ENCODE data around the gene CAMTA2. TPM values are rescaled to one million over a fixed set of nuclear protein-coding genes. Genes with fewer than 3 reads are reported as not detected.

CAMTA2 gene
- total and polyA plus RNA-seq, 4 donors = 15.0 to 66.3 (median 49.6) TPM

DNA sequence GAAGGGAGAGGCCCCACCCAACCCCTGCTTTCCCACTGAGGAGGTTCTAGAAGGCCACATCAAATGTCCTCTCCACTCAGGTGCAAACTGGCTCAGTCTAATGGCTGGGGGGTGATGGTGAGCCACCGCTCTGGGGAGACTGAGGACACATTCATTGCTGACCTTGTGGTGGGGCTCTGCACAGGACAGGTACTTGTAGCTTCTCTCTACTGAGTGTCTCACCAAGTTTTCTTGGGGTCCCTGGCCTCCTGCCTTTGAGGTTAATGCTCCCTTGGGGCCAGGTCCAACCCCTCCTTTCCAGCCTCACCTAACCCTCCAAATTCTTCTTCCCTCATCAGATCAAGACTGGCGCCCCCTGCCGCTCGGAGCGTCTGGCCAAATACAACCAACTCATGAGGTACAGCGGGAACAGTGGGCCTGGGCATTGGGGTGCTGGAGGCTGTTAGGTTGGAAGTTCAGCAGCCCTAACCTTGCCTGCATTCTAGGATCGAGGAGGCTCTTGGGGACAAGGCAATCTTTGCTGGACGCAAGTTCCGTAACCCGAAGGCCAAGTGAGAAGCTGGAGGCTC is 30.9 kb downstream of the CAMTA2 start:
- TF ChIP-seq, protein P1, sequence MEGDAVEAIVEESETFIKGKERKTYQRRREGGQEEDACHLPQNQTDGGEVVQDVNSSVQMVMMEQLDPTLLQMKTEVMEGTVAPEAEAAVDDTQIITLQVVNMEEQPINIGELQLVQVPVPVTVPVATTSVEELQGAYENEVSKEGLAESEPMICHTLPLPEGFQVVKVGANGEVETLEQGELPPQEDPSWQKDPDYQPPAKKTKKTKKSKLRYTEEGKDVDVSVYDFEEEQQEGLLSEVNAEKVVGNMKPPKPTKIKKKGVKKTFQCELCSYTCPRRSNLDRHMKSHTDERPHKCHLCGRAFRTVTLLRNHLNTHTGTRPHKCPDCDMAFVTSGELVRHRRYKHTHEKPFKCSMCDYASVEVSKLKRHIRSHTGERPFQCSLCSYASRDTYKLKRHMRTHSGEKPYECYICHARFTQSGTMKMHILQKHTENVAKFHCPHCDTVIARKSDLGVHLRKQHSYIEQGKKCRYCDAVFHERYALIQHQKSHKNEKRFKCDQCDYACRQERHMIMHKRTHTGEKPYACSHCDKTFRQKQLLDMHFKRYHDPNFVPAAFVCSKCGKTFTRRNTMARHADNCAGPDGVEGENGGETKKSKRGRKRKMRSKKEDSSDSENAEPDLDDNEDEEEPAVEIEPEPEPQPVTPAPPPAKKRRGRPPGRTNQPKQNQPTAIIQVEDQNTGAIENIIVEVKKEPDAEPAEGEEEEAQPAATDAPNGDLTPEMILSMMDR (IDR thresholded peaks at IDR 0.05; ENCODE audit: control extremely low read depth, extremely low read depth) = no peak
- Histone ChIP-seq H3K9me3 (ENCODE audit: control insufficient read depth in 4 of 4, insufficient read depth in 3 of 4, low read length in 3 of 4) (no peaks in the 10 kb centered on the region), H3K9ac (ENCODE audit: insufficient read depth in 1 of 2, low read length in 2 of 2) (no peak overlapping the region), H3K27ac (ENCODE audit: low read depth in 1 of 2, low read length in 1 of 2) (no peak overlapping the region), H3K4me3 (no peak overlapping the region), H3K4me1 (ENCODE audit: control insufficient read depth in 5 of 5, insufficient read depth in 5 of 5, low read length in 5 of 5) (peaks cover 0 to 6% (median 0%) of the 10 kb centered on the region in 5 donors), H3K27me3 (ENCODE audit: control insufficient read depth in 3 of 3, insufficient read depth in 3 of 3, low read length in 2 of 3) (no peaks in the 10 kb centered on the region), H3K36me3 (ENCODE audit: control insufficient read depth in 4 of 4, insufficient read depth in 4 of 4, low read length in 4 of 4) (peaks cover 3 to 19% (median 11%) of the 10 kb centered on the region in 4 donors)
- 82 to 83% methylated on average over 10 of the region's 10 CpGs for WGBS, 2 donors
- DNase-seq (no peak), ATAC-seq (ENCODE audit: insufficient read depth, low FRiP score) (no peak)

DNA sequence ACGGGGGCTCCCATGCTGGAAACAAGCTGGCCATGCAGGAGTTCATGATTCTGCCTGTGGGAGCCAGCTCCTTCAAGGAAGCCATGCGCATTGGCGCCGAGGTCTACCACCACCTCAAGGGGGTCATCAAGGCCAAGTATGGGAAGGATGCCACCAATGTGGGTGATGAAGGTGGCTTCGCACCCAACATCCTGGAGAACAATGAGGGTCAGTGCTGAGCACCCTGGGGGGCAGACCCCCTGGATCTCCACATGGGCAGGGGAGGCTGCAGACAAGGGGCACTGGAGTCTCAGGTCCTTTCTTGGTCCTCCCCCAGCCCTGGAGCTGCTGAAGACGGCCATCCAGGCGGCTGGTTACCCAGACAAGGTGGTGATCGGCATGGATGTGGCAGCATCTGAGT is 32.4 kb downstream of the CAMTA2 start:
- Histone ChIP-seq H3K4me1 (ENCODE audit: control insufficient read depth in 5 of 5, insufficient read depth in 5 of 5, low read length in 5 of 5) (peaks cover 0 to 20% (median 6%) of the 10 kb centered on the region in 5 donors), H3K27ac (ENCODE audit: low read depth in 1 of 2, low read length in 1 of 2) (no peak overlapping the region), H3K9ac (ENCODE audit: insufficient read depth in 1 of 2, low read length in 2 of 2) (no peak overlapping the region), H3K9me3 (ENCODE audit: control insufficient read depth in 4 of 4, insufficient read depth in 3 of 4, low read length in 3 of 4) (no peaks in the 10 kb centered on the region), H3K36me3 (ENCODE audit: control insufficient read depth in 4 of 4, insufficient read depth in 4 of 4, low read length in 4 of 4) (peaks cover 3 to 12% (median 5%) of the 10 kb centered on the region in 4 donors), H3K4me3 (no peak overlapping the region), H3K27me3 (ENCODE audit: control insufficient read depth in 3 of 3, insufficient read depth in 3 of 3, low read length in 2 of 3) (no peaks in the 10 kb centered on the region)
- DNase-seq (no peak), ATAC-seq (ENCODE audit: insufficient read depth, low FRiP score) (no peak)
- 97% methylated on average over 8 of the region's 8 CpGs for WGBS, 2 donors
- TF ChIP-seq, protein P1 (IDR thresholded peaks at IDR 0.05; ENCODE audit: control extremely low read depth, extremely low read depth) = no peak

- no peak overlapping the region for H3K4me3 ChIP-seq
- no peaks in the 10 kb centered on the region for H3K9me3 ChIP-seq (ENCODE audit: control insufficient read depth in 4 of 4, insufficient read depth in 3 of 4, low read length in 3 of 4)
- peaks cover 0 to 2% (median 0%) of the 10 kb centered on the region in 4 donors for H3K36me3 ChIP-seq (ENCODE audit: control insufficient read depth in 4 of 4, insufficient read depth in 4 of 4, low read length in 4 of 4)
- DNase-seq = no peak
- peak overlapping the region in 1 of 2 donors; percentile 0 for H3K27ac ChIP-seq (ENCODE audit: low read depth in 1 of 2, low read length in 1 of 2)
- H3K4me1 ChIP-seq (ENCODE audit: control insufficient read depth in 5 of 5, insufficient read depth in 5 of 5, low read length in 5 of 5) = peaks cover 0 to 20% (median 6%) of the 10 kb centered on the region in 5 donors
- TF ChIP-seq, protein P1 (IDR thresholded peaks at IDR 0.05; ENCODE audit: control extremely low read depth, extremely low read depth) = no peak
- H3K9ac ChIP-seq (ENCODE audit: insufficient read depth in 1 of 2, low read length in 2 of 2) = no peak overlapping the region
- ATAC-seq (ENCODE audit: insufficient read depth, low FRiP score) = no peak
- WGBS, 2 donors = 77 to 85% methylated on average over 14 of the region's 14 CpGs
- H3K27me3 ChIP-seq (ENCODE audit: control insufficient read depth in 3 of 3, insufficient read depth in 3 of 3, low read length in 2 of 3) = no peaks in the 10 kb centered on the region
Observed at GRCh38 chr17:4953451-4953961, 34.0 kb downstream of the CAMTA2 start.

All from lung (tissue), 12 donors.